ENCODE results near the gene ZNF337.

DNA sequence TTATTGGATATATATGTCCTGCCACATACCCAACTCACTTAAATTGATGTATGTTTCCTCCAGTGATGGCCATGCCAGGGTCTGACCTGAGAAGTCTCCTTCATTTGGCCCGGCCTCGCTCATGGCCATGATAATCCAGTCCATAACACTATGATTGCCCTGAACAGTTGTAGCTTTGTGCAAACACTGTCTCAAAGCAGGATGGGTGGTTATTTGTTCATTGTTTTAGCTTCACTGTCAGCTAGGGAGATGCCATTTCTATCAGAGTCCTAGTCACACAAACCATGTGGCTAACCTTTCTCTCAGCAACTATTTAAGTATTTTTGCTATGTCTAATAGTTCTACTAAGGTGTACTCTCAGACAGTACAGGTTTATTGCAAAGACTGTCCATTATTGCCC is 47.6 kb upstream of the ZNF337 start:
- TF ChIP-seq, protein P1, sequence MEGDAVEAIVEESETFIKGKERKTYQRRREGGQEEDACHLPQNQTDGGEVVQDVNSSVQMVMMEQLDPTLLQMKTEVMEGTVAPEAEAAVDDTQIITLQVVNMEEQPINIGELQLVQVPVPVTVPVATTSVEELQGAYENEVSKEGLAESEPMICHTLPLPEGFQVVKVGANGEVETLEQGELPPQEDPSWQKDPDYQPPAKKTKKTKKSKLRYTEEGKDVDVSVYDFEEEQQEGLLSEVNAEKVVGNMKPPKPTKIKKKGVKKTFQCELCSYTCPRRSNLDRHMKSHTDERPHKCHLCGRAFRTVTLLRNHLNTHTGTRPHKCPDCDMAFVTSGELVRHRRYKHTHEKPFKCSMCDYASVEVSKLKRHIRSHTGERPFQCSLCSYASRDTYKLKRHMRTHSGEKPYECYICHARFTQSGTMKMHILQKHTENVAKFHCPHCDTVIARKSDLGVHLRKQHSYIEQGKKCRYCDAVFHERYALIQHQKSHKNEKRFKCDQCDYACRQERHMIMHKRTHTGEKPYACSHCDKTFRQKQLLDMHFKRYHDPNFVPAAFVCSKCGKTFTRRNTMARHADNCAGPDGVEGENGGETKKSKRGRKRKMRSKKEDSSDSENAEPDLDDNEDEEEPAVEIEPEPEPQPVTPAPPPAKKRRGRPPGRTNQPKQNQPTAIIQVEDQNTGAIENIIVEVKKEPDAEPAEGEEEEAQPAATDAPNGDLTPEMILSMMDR (IDR thresholded peaks at IDR 0.05; ENCODE audit: low read depth, low read length, poor library complexity, severe bottlenecking): no peak
- TF ChIP-seq EZH2phosphoT487 (IDR thresholded peaks at IDR 0.05; ENCODE audit: borderline replicate concordance, low read length): no peak

Measured in DOHH2 (cell line).